ENCODE results near the gene ENOPH1. TPM values are rescaled to one million over a fixed set of nuclear protein-coding genes. Genes with fewer than 3 reads are reported as not detected.
A peak's percentile ranks its signal among the peaks of the same experiment; 100 is the strongest.

ENOPH1 gene
- total RNA-seq, 2 experiments from 2014 or later = 78.9 to 83.5 TPM

DNA sequence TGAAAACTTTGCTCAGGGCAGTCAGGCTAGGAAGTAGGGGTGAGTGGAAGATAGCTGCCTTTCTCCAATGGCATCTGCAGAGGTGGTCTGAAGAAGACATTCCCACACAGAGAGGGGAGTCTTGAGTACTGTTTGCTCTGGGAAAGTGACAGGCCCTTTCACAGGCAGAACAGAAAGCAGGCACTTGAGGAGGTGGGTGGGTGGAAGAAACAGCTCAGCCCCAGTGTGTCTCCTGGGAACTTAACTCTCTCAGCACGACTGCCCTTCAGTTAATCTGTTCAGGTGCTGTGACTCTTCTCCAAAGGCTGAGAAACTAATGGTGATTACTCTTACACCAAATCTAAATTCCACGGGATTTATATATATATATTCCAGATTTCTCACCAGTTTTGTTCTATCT is 28.3 kb downstream of the ENOPH1 start:
- no peak overlapping the region for H3K4me3 Mint-ChIP-seq
- H3K27me3 Mint-ChIP-seq = no peaks in the 10 kb centered on the region
- peak overlapping the region; percentile 81 for H3K27ac Mint-ChIP-seq
- TF ChIP-seq CTCF (IDR thresholded peaks at IDR 0.05) = no peak
- intact Hi-C loops (cut with micrococcal nuclease) = no loop called here
- POLR2A ChIA-PET = no interaction called here
- ATAC-seq (no peak), DNase-seq (no peak)
- CTCF ChIA-PET = interaction anchor here (7.1 kb wide), 1 partner anchor 280 kb away, joined by 56 read pairs; no protein-coding TSS in a partner anchor
- peaks cover 9% of the 10 kb centered on the region for H3K4me1 Mint-ChIP-seq (ENCODE audit: low read depth)
- peaks cover 35% of the 10 kb centered on the region for H3K36me3 Mint-ChIP-seq (ENCODE audit: low read depth)
- H3K9me3 Mint-ChIP-seq = no peaks in the 10 kb centered on the region

DNA sequence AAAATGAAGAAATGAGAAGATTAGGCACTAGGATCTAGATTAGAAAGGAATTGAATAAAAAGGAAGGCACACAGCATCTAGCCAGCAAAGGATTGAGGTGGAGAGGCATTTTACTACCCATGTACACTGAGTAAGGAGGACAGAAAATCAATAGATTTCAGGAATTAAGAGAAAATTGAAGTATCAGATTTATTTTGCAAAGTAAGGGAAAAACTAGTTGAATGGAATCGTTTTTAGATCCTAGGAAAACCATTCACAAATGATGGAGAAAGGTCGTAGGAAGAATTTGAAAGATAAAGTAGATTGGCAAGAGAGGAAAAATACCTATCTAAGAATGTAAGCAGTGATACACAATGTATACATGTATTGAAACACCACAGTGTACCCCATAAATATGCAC is 31.3 kb downstream of the ENOPH1 start:
- Mint-ChIP-seq H3K4me1 (ENCODE audit: low read depth) (peaks cover 9% of the 10 kb centered on the region), H3K27ac (peak overlapping the region; percentile 4), H3K9me3 (no peaks in the 10 kb centered on the region), H3K27me3 (no peaks in the 10 kb centered on the region), H3K4me3 (no peak overlapping the region), H3K36me3 (ENCODE audit: low read depth) (peaks cover 31% of the 10 kb centered on the region)
- CTCF ChIA-PET = interaction anchor here (1.0 to 7.1 kb wide), 8 partner anchors 9 to 281 kb away, joined by 3 to 56 read pairs (median 4); no protein-coding TSS in a partner anchor
- no peak for TF ChIP-seq CTCF (IDR thresholded peaks at IDR 0.05)
- POLR2A ChIA-PET = no interaction called here
- intact Hi-C loops (cut with micrococcal nuclease) = loop anchor here (5.0 kb wide), 1 partner anchor 276 kb away; no protein-coding TSS in a partner anchor
- no peak for DNase-seq
- ATAC-seq = no peak

DNA sequence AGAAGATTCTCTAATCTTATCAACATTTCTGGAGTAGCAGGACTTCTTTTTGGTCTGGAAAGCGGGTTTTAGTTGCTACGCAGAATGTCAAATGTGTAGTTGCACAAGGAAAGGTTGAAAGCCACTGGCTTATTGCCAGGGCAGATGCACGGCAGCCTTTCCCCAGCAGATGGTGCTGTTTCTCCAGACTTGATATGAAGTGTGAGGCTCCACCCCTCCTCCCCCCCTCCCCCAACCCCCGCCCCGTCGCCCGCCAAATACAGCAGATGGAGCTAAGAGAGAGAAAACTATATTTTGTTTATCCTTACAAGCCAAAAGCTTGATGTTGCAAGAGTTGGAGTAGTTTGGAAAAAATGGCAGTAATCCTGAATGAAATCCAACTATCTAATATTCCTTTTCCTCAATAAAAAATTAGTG is 32.0 kb downstream of the ENOPH1 start:
- ChIA-PET CTCF (interaction anchor here (1.0 to 7.1 kb wide), 7 partner anchors 8 to 280 kb away, joined by 3 to 56 read pairs (median 5); no protein-coding TSS in a partner anchor), POLR2A (no interaction called here)
- DNase-seq (peak; percentile 94), ATAC-seq (peak; percentile 98)
- Mint-ChIP-seq H3K36me3 (ENCODE audit: low read depth) (peaks cover 29% of the 10 kb centered on the region), H3K4me1 (ENCODE audit: low read depth) (peaks cover 8% of the 10 kb centered on the region), H3K9me3 (no peaks in the 10 kb centered on the region), H3K27ac (no peak overlapping the region), H3K27me3 (no peaks in the 10 kb centered on the region), H3K4me3 (no peak overlapping the region)
- intact Hi-C loops (cut with micrococcal nuclease) = loop anchor here (5.0 kb wide), 1 partner anchor 275 kb away; no protein-coding TSS in a partner anchor
- TF ChIP-seq CTCF (IDR thresholded peaks at IDR 0.05) = peak; percentile 80

DNA sequence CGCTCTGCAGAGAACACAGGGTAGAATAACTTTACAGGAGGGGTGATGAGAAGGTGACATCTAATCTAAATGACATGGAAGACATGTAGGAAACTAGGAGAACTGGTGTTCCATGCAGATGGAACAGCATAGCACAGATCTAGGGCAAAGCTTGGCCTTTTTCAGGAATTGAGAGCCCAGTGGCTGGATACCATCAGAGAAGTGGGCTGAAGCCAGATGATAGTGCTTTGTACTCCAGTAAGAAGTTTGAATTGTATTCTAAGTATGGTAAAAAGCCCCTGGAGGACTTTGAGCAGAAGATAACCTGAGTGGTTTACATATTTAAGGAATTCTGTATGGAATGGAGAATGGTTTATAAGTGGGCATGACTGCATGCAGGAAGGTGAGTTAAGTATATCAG is 32.8 kb downstream of the ENOPH1 start:
- no peak for TF ChIP-seq CTCF (IDR thresholded peaks at IDR 0.05)
- Mint-ChIP-seq H3K27ac (no peak overlapping the region), H3K9me3 (no peaks in the 10 kb centered on the region), H3K36me3 (ENCODE audit: low read depth) (peaks cover 28% of the 10 kb centered on the region), H3K27me3 (no peaks in the 10 kb centered on the region), H3K4me3 (no peak overlapping the region), H3K4me1 (ENCODE audit: low read depth) (peaks cover 7% of the 10 kb centered on the region)
- ChIA-PET CTCF (interaction anchor here (1.7 to 7.1 kb wide), 2 partner anchors 12 to 276 kb away, joined by 7 to 56 read pairs; no protein-coding TSS in a partner anchor), POLR2A (no interaction called here)
- ATAC-seq (no peak), DNase-seq (no peak)
- intact Hi-C loops (cut with micrococcal nuclease) = loop anchor here (5.0 kb wide), 1 partner anchor 274 kb away; no protein-coding TSS in a partner anchor

GRCh38 chr4:82467471-82467870 is 37.1 kb downstream of the ENOPH1 start:
- DNase-seq = no peak
- POLR2A ChIA-PET = interaction anchor here (1.0 kb wide), 1 partner anchor 20 kb away, joined by 3 read pairs; no protein-coding TSS in a partner anchor
- no peak overlapping the region for H3K27ac Mint-ChIP-seq
- intact Hi-C loops (cut with micrococcal nuclease) = no loop called here
- no peak for TF ChIP-seq CTCF (IDR thresholded peaks at IDR 0.05)
- no peak overlapping the region for H3K4me3 Mint-ChIP-seq
- H3K27me3 Mint-ChIP-seq = no peaks in the 10 kb centered on the region
- H3K9me3 Mint-ChIP-seq = no peaks in the 10 kb centered on the region
- CTCF ChIA-PET = interaction anchor here (1.2 kb wide), 1 partner anchor 272 kb away, joined by 5 read pairs; no protein-coding TSS in a partner anchor
- H3K36me3 Mint-ChIP-seq (ENCODE audit: low read depth) = peaks cover 17% of the 10 kb centered on the region
- ATAC-seq = no peak
- H3K4me1 Mint-ChIP-seq (ENCODE audit: low read depth) = no peaks in the 10 kb centered on the region
